SK-N-SH (cell line): Measurements from ENCODE around the gene TCL1B. TPM values are rescaled to one million over a fixed set of nuclear protein-coding genes. Genes with fewer than 3 reads are reported as not detected.

Experiments used
- CTCF ChIA-PET: fragments of 300-600, 350-600 bp; formaldehyde crosslinking; extraction: SDS; loops from one replicate; lab custom pipeline; 2021; lab: Yijun Ruan, JAX
- POLR2A ChIA-PET: fragments of 350-600 bp; sonication (Branson Sonifier 250); formaldehyde crosslinking; extraction: SDS; loops from one replicate; lab custom pipeline; 2020; ENCODE audit warnings: antibody characterized with exemption, inconsistent platforms; lab: Yijun Ruan, JAX
- DNase-seq: peaks from one replicate; pipeline ENCODE4 v3.0.0; 2012
- H2AFZ ChIP-seq: fragments of 200-600 bp; sonication (generic); 2 replicates; pipeline ENCODE4 v1.8.1; 2016; ENCODE audit warnings: antibody characterized with exemption, mild to moderate bottlenecking, low read depth
- H3F3A ChIP-seq: fragments of 200-600 bp; sonication (generic); replicated peaks from 2 replicates; pipeline ENCODE3; 2016; ENCODE audit warnings: antibody characterized with exemption, mild to moderate bottlenecking; ENCODE audit not compliant: insufficient read depth
- H3K27ac ChIP-seq, 2 experiments: fragments of 200-500 bp in 1 of 2; fragments of 200-600 bp in 1 of 2; sonication (Bioruptor generic) in 1 of 2; sonication (generic), shearing (Covaris generic) in 1 of 2; 2 replicates each; pipeline versions ENCODE4 v1.5.1 to v1.6.1; 2014 to 2016; ENCODE audit warnings: low read depth in 2 of 2, inconsistent platforms in 1 of 2, low read length in 1 of 2, mild to moderate bottlenecking in 1 of 2, mixed read lengths in 1 of 2
- H3K27me3 ChIP-seq: fragments of 200-600 bp; sonication (generic), shearing (Covaris generic); 2 replicates; pipeline ENCODE4 v1.6.1; 2016; ENCODE audit warnings: mixed run types; ENCODE audit not compliant: insufficient read depth
- H3K36me3 ChIP-seq, 2 experiments: fragments of 200-500 bp in 1 of 2; fragments of 200-600 bp in 1 of 2; sonication (Bioruptor generic) in 1 of 2; sonication (generic) in 1 of 2; replicated peaks in 1 of 2; 2 replicates each; pipeline versions ENCODE3 to v1.5.1; 2014 to 2016; ENCODE audit warnings: low read length in 1 of 2, mild to moderate bottlenecking in 1 of 2; ENCODE audit not compliant: insufficient read depth in 2 of 2, control insufficient read depth in 1 of 2
- H3K4me1 ChIP-seq, 2 experiments: fragments of 200-500 bp in 1 of 2; fragments of 200-600 bp in 1 of 2; sonication (Bioruptor generic) in 1 of 2; sonication (generic), shearing (Covaris generic) in 1 of 2; 2 replicates each; pipeline versions ENCODE4 v1.5.1 to v1.6.1; 2014 to 2016; ENCODE audit warnings: low read depth in 1 of 2, low read length in 1 of 2, mixed run types in 1 of 2; ENCODE audit not compliant: insufficient read depth in 2 of 2, control insufficient read depth in 1 of 2
- H3K4me2 ChIP-seq: fragments of 200-600 bp; sonication (generic), shearing (Covaris generic); 2 replicates; pipeline ENCODE4 v1.6.1; 2017; ENCODE audit warnings: mixed run types
- H3K4me3 ChIP-seq, 2 experiments: fragments of 200-500 bp in 1 of 2; fragments of 200-600 bp in 1 of 2; sonication (Bioruptor generic) in 1 of 2; sonication (generic), shearing (Covaris generic) in 1 of 2; 2 replicates each; pipeline versions ENCODE4 v1.5.1 to v1.8.1; 2014 to 2016; ENCODE audit warnings: low read depth in 2 of 2, inconsistent platforms in 1 of 2, low read length in 1 of 2, mild to moderate bottlenecking in 1 of 2, mixed read lengths in 1 of 2, moderate library complexity in 1 of 2
- H3K79me2 ChIP-seq: fragments of 200-600 bp; sonication (generic); 2 replicates; pipeline ENCODE4 v1.8.1; 2017; ENCODE audit warnings: mild to moderate bottlenecking; ENCODE audit not compliant: insufficient read depth
- H3K9ac ChIP-seq: fragments of 200-600 bp; sonication (generic); 2 replicates; pipeline ENCODE4 v1.6.1; 2017; ENCODE audit warnings: mixed run types
- H3K9me2 ChIP-seq: fragments of 200-600 bp; sonication (generic); 2 replicates; pipeline ENCODE4 v1.6.1; 2017; ENCODE audit warnings: mixed run types
- H3K9me3 ChIP-seq: fragments of 200-600 bp; sonication (generic); 2 replicates; pipeline ENCODE4 v1.6.1; 2017; ENCODE audit warnings: mixed run types, mild to moderate bottlenecking, moderate library complexity
- H4K20me1 ChIP-seq: fragments of 200-600 bp; sonication (generic); 2 replicates; pipeline ENCODE4 v1.6.1; 2017; ENCODE audit warnings: mild to moderate bottlenecking, mixed run types; ENCODE audit not compliant: insufficient read depth
- ELF1 ChIP-seq: IDR thresholded peaks from 2 replicates; pipeline ENCODE4 v1.4.0; 2012
- FOSL2 ChIP-seq: IDR thresholded peaks from 2 replicates; pipeline ENCODE4 v1.4.0; 2012; ENCODE audit warnings: low read depth, mild to moderate bottlenecking, moderate library complexity, borderline replicate concordance
- FOXJ3 ChIP-seq: sonication (generic); formaldehyde crosslinking; IDR thresholded peaks from 2 replicates; pipeline ENCODE4 v1.5.1; 2020; ENCODE audit warnings: mild to moderate bottlenecking, missing genetic modification reagents
- MEF2A ChIP-seq: IDR thresholded peaks from 2 replicates; pipeline ENCODE4 v1.4.0; 2012; ENCODE audit warnings: low read depth, borderline replicate concordance
- NFIC ChIP-seq: IDR thresholded peaks from 2 replicates; pipeline ENCODE4 v1.4.0; 2012; ENCODE audit warnings: borderline replicate concordance
- POLR2AphosphoS5 ChIP-seq: IDR thresholded peaks from 2 replicates; pipeline ENCODE4 v1.6.1; 2012; ENCODE audit warnings: low read depth, low read length
- TAF1 ChIP-seq: IDR thresholded peaks from 2 replicates; pipeline ENCODE4 v1.6.1; 2012; ENCODE audit warnings: low read depth, mild to moderate bottlenecking, low read length, moderate library complexity, borderline replicate concordance
- TCF12 ChIP-seq: IDR thresholded peaks from 2 replicates; pipeline ENCODE4 v1.4.0; 2012
- TEAD4 ChIP-seq: IDR thresholded peaks from 2 replicates; pipeline ENCODE4 v1.4.0; 2012; ENCODE audit warnings: mild to moderate bottlenecking, borderline replicate concordance; ENCODE audit not compliant: insufficient read depth
- YY1 ChIP-seq: IDR thresholded peaks from 2 replicates; pipeline ENCODE4 v1.4.0; 2012; ENCODE audit warnings: low read depth, mild to moderate bottlenecking
- WGBS: methylation state at CpG from one replicate; pipeline ENCODE4 v1.1.6; 2017; ENCODE audit warnings: low lambda C conversion rate; 5-methylcytosine and 5-hydroxymethylcytosine counted together
- polyA plus RNA-seq, 3 experiments: library from polyadenylated mRNA; depleted of rRNA; stranded (reverse); fragments of >200 nt; gene quantifications; 2 replicates each; pipeline ENCODE4 v1.2.3, GENCODE V29; 2012
- TF ChIP-seq, protein P1 (sequence below): IDR thresholded peaks from 2 replicates; pipeline ENCODE4 v1.6.1; 2012; ENCODE audit warnings: mild to moderate bottlenecking, low read depth, low read length, moderate library complexity
- TF ChIP-seq, protein P2 (sequence below): fragments of 200-600 bp; sonication (generic); IDR thresholded peaks from 2 replicates; pipeline ENCODE4 v1.6.1; 2017; ENCODE audit warnings: antibody characterized with exemption, mild to moderate bottlenecking, moderate library complexity
- TF ChIP-seq, protein P3 (sequence below): IDR thresholded peaks from 2 replicates; pipeline ENCODE4; 2012
- TF ChIP-seq, protein P4 (sequence below): fragments of 150-350 bp; IDR thresholded peaks from 2 replicates; pipeline ENCODE4 v1.6.1; 2017; ENCODE audit warnings: antibody characterized with exemption, low read length, low read depth, borderline replicate concordance
- TF ChIP-seq, protein P5 (sequence below): fragments of 150-350 bp; IDR thresholded peaks from 2 replicates; pipeline ENCODE4 v1.6.1; 2016; ENCODE audit warnings: mild to moderate bottlenecking, low read depth, low read length

Gene TCL1B
- polyA plus RNA-seq, 1 of the 3 experiments (the other 2 are of a cell fraction), result not detected

DNA sequence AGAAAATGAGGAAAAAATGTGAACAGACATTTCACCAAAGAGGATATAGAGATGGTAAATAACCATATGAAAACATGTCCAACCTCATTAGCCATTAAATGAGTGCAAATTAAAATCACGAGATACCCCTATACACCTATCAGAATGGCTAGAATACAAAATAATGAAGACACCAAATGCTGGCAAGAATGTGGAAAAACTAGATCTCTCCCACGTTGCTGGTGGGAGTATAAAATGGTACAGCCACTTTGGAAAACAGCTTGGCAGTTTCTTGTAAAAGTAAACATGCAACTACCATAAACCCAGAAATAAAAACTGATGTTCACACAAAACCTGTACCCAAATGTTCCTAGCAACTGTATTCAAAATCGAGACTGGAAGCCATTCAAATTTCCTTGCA lies 38.3 kb upstream of the TCL1B start (continued):
- TF ChIP-seq FOSL2, result no peak
- no peak for TF ChIP-seq TCF12
- TF ChIP-seq, protein P1, sequence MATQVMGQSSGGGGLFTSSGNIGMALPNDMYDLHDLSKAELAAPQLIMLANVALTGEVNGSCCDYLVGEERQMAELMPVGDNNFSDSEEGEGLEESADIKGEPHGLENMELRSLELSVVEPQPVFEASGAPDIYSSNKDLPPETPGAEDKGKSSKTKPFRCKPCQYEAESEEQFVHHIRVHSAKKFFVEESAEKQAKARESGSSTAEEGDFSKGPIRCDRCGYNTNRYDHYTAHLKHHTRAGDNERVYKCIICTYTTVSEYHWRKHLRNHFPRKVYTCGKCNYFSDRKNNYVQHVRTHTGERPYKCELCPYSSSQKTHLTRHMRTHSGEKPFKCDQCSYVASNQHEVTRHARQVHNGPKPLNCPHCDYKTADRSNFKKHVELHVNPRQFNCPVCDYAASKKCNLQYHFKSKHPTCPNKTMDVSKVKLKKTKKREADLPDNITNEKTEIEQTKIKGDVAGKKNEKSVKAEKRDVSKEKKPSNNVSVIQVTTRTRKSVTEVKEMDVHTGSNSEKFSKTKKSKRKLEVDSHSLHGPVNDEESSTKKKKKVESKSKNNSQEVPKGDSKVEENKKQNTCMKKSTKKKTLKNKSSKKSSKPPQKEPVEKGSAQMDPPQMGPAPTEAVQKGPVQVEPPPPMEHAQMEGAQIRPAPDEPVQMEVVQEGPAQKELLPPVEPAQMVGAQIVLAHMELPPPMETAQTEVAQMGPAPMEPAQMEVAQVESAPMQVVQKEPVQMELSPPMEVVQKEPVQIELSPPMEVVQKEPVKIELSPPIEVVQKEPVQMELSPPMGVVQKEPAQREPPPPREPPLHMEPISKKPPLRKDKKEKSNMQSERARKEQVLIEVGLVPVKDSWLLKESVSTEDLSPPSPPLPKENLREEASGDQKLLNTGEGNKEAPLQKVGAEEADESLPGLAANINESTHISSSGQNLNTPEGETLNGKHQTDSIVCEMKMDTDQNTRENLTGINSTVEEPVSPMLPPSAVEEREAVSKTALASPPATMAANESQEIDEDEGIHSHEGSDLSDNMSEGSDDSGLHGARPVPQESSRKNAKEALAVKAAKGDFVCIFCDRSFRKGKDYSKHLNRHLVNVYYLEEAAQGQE, result no peak
- TF ChIP-seq POLR2AphosphoS5, result no peak

DNA sequence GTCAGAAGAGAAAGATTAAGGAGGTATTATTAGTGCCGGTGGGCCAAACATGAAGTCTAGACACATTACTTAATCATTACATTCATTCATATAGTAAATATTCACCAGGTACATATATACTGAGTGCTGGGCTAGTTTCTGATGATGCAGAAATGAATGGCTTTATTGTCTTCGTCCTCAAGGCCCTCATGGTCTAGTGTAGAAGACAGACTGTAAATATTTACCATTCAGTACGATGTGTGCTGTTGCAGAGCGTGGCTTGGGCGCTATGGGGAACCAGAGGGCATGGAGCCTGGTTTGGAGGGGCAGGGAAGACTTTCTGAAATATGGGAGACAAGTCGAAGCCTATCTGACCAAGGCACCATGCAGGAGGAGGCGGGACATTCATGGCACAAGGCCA lies 37.0 kb upstream of the TCL1B start:
- Histone ChIP-seq H4K20me1 (no peaks in the 10 kb centered on the region), H2AFZ (no peak overlapping the region), H3K9ac (no peak overlapping the region), H3K4me1 (no peaks in the 10 kb centered on the region), H3K9me2 (no peaks in the 10 kb centered on the region), H3F3A (no peaks in the 10 kb centered on the region), H3K27ac (no peak overlapping the region), H3K4me2 (no peak overlapping the region), H3K9me3 (no peaks in the 10 kb centered on the region), H3K79me2 (no peaks in the 10 kb centered on the region), H3K27me3 (no peaks in the 10 kb centered on the region), H3K4me3 (no peak overlapping the region), H3K36me3 (no peaks in the 10 kb centered on the region)
- POLR2A ChIA-PET, result no interaction called here
- TF ChIP-seq TAF1 (no peak), YY1 (no peak), MEF2A (no peak), POLR2AphosphoS5 (no peak), NFIC (no peak), FOXJ3 (CRISPR knock-in tag) (no peak), ELF1 (no peak), TEAD4 (no peak)
- TF ChIP-seq, protein P2, sequence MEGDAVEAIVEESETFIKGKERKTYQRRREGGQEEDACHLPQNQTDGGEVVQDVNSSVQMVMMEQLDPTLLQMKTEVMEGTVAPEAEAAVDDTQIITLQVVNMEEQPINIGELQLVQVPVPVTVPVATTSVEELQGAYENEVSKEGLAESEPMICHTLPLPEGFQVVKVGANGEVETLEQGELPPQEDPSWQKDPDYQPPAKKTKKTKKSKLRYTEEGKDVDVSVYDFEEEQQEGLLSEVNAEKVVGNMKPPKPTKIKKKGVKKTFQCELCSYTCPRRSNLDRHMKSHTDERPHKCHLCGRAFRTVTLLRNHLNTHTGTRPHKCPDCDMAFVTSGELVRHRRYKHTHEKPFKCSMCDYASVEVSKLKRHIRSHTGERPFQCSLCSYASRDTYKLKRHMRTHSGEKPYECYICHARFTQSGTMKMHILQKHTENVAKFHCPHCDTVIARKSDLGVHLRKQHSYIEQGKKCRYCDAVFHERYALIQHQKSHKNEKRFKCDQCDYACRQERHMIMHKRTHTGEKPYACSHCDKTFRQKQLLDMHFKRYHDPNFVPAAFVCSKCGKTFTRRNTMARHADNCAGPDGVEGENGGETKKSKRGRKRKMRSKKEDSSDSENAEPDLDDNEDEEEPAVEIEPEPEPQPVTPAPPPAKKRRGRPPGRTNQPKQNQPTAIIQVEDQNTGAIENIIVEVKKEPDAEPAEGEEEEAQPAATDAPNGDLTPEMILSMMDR, result no peak
- TF ChIP-seq, protein P3, sequence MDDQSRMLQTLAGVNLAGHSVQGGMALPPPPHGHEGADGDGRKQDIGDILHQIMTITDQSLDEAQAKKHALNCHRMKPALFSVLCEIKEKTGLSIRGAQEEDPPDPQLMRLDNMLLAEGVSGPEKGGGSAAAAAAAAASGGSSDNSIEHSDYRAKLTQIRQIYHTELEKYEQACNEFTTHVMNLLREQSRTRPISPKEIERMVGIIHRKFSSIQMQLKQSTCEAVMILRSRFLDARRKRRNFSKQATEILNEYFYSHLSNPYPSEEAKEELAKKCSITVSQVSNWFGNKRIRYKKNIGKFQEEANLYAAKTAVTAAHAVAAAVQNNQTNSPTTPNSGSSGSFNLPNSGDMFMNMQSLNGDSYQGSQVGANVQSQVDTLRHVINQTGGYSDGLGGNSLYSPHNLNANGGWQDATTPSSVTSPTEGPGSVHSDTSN, result no peak
- TF ChIP-seq, protein P4, sequence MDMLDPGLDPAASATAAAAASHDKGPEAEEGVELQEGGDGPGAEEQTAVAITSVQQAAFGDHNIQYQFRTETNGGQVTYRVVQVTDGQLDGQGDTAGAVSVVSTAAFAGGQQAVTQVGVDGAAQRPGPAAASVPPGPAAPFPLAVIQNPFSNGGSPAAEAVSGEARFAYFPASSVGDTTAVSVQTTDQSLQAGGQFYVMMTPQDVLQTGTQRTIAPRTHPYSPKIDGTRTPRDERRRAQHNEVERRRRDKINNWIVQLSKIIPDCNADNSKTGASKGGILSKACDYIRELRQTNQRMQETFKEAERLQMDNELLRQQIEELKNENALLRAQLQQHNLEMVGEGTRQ, result no peak
- TF ChIP-seq, protein P5, sequence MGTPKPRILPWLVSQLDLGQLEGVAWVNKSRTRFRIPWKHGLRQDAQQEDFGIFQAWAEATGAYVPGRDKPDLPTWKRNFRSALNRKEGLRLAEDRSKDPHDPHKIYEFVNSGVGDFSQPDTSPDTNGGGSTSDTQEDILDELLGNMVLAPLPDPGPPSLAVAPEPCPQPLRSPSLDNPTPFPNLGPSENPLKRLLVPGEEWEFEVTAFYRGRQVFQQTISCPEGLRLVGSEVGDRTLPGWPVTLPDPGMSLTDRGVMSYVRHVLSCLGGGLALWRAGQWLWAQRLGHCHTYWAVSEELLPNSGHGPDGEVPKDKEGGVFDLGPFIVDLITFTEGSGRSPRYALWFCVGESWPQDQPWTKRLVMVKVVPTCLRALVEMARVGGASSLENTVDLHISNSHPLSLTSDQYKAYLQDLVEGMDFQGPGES, result no peak
- 22% methylated on average over 6 of the region's 7 CpGs for WGBS
- CTCF ChIA-PET, result interaction anchor here (1.3 kb wide), 1 partner anchor 40 kb away, joined by 3 read pairs; no protein-coding TSS in a partner anchor
- no peak for DNase-seq
